Skeletal muscle tissue (tissue), 2 donors: ENCODE measurements around the gene FIGLA. TPM values are rescaled to one million over a fixed set of nuclear protein-coding genes. Genes with fewer than 3 reads are reported as not detected.

ENCODE experiments used
- small RNA-seq: library from RNA; depleted of rRNA; stranded (forward); fragments of <200 nt; gene quantifications from one replicate; pipeline ENCODE3, GENCODE V24; 2014
- total RNA-seq: library from RNA; depleted of rRNA; stranded (reverse); fragments of >200 nt; gene quantifications from one replicate; pipeline ENCODE4 v1.2.3, GENCODE V29; 2014

FIGLA gene
- total RNA-seq, 1 donor from 2014 or later, result not detected

Small RNA genes within 50 kb of the gene (small RNA-seq; reads per million reads assigned to genes)
- not detected for gene HMGN2P21

Other genes starting within 250 kb of the FIGLA start
- under 0.01 TPM for gene TGFA, start 236.8 kb downstream of the FIGLA start, total RNA-seq
- gene ADD2, start 22.4 kb downstream of the FIGLA start, total RNA-seq, result 2.6 TPM
- gene CLEC4F, start 30.0 kb upstream of the FIGLA start, total RNA-seq, result not detected
- gene CD207, start 45.2 kb upstream of the FIGLA start, total RNA-seq, result under 0.01 TPM
- gene VAX2, start 109.9 kb upstream of the FIGLA start, total RNA-seq, result 1.0 TPM
- gene ATP6V1B1, start 145.3 kb upstream of the FIGLA start, total RNA-seq, result 1.6 TPM
- gene ANKRD53, start 188.0 kb upstream of the FIGLA start, total RNA-seq, result 0.52 TPM
- 11.0 TPM for gene TEX261, start 204.2 kb upstream of the FIGLA start, total RNA-seq